Measurements from ENCODE around the gene GPC1.

Gene GPC1

GRCh38 chr2:240502430-240503121 lies 67.1 kb downstream of the GPC1 start:
- DNase-seq = no peak

- DNase-seq = no peak
Observed at GRCh38 chr2:240503375-240503774, 67.9 kb downstream of the GPC1 start.

- DNase-seq = no peak
Observed at GRCh38 chr2:240503848-240504247, 68.4 kb downstream of the GPC1 start.

GRCh38 chr2:240505910-240506309 lies 70.4 kb downstream of the GPC1 start:
- no peak for DNase-seq

- DNase-seq = no peak
Observed at GRCh38 chr2:240506406-240507059, 71.1 kb downstream of the GPC1 start.

- no peak for DNase-seq
Observed at GRCh38 chr2:240507060-240507777, 71.8 kb downstream of the GPC1 start.

- no peak for DNase-seq
Observed at GRCh38 chr2:240507778-240508251, 72.4 kb downstream of the GPC1 start.

GRCh38 chr2:240508832-240509545 lies 73.5 kb downstream of the GPC1 start:
- no peak for DNase-seq

- no peak for DNase-seq
Observed at GRCh38 chr2:240509667-240510512, 74.4 kb downstream of the GPC1 start.

- DNase-seq = no peak
Observed at GRCh38 chr2:240510513-240511210, 75.2 kb downstream of the GPC1 start.

GRCh38 chr2:240511351-240512108 lies 76.1 kb downstream of the GPC1 start:
- no peak for DNase-seq

GRCh38 chr2:240512109-240512485 lies 76.6 kb downstream of the GPC1 start:
- DNase-seq = no peak

GRCh38 chr2:240512666-240513535 lies 77.4 kb downstream of the GPC1 start:
- no peak for DNase-seq

GRCh38 chr2:240513549-240514287 lies 78.3 kb downstream of the GPC1 start:
- peak; percentile 73 for DNase-seq

- DNase-seq = no peak
Observed at GRCh38 chr2:240514631-240515030, 79.2 kb downstream of the GPC1 start.

GRCh38 chr2:240517342-240517741 lies 81.9 kb downstream of the GPC1 start:
- DNase-seq = no peak

Measured in activated effector memory CD4-positive, alpha-beta T cell treated with Interleukin-2 at 50 U/mL for 16 hours (primary cell).